HG02840 (cell line): Measurements from ENCODE around the gene PSMC2.
"Not testable (repeated sequence)": the region's sequence is repeated elsewhere in the genome, so short reads cannot be mapped to it uniquely, and the experiment has no call there.

ENCODE experiments used
- ATAC-seq: cut with Tn5 transposase; IDR thresholded peaks from one replicate; pipeline ENCODE4 v1.9.1; 2021; ENCODE audit warnings: mild to moderate bottlenecking, moderate library complexity, moderate number of reproducible peaks; ENCODE audit not compliant: unreplicated experiment, low FRiP score

PSMC2 gene

GRCh38 chr7:103373866-103374643 is 26.6 kb downstream of the PSMC2 start:
- no peak for ATAC-seq

GRCh38 chr7:103379270-103379975 is 32.0 kb downstream of the PSMC2 start:
- ATAC-seq: no peak

GRCh38 chr7:103380395-103381191 is 33.1 kb downstream of the PSMC2 start:
- ATAC-seq: no peak

GRCh38 chr7:103381280-103382031 is 34.0 kb downstream of the PSMC2 start:
- ATAC-seq: no peak

GRCh38 chr7:103382032-103382402 is 34.6 kb downstream of the PSMC2 start:
- no peak for ATAC-seq

- ATAC-seq: no peak
Observed at GRCh38 chr7:103387242-103387641, 39.8 kb downstream of the PSMC2 start.

GRCh38 chr7:103388469-103389140 is 41.2 kb downstream of the PSMC2 start:
- no peak for ATAC-seq

- ATAC-seq: no peak
Observed at GRCh38 chr7:103389263-103389662, 41.8 kb downstream of the PSMC2 start.

- ATAC-seq: no peak
Observed at GRCh38 chr7:103391150-103391549, 43.7 kb downstream of the PSMC2 start.

- ATAC-seq: no peak
Observed at GRCh38 chr7:103391976-103392375, 44.5 kb downstream of the PSMC2 start.

GRCh38 chr7:103394566-103394965 is 47.1 kb downstream of the PSMC2 start:
- ATAC-seq: no peak

GRCh38 chr7:103395071-103395470 is 47.6 kb downstream of the PSMC2 start:
- ATAC-seq: no peak

GRCh38 chr7:103396471-103396870 is 49.0 kb downstream of the PSMC2 start:
- ATAC-seq: no peak

- no peak for ATAC-seq
Observed at GRCh38 chr7:103398483-103399127, 51.2 kb downstream of the PSMC2 start.

GRCh38 chr7:103399687-103400086 is 52.2 kb downstream of the PSMC2 start:
- ATAC-seq: not testable (repeated sequence)

- not testable (repeated sequence) for ATAC-seq
Observed at GRCh38 chr7:103405789-103406613, 58.6 kb downstream of the PSMC2 start.

GRCh38 chr7:103412151-103412550 is 64.7 kb downstream of the PSMC2 start:
- no peak for ATAC-seq

- no peak for ATAC-seq
Observed at GRCh38 chr7:103413407-103413806, 66.0 kb downstream of the PSMC2 start.

- ATAC-seq: no peak
Observed at GRCh38 chr7:103418241-103418640, 70.8 kb downstream of the PSMC2 start.
